Upper lobe of left lung (tissue), 6 donors: ENCODE results near the gene VWA5B1. TPM values are rescaled to one million over a fixed set of nuclear protein-coding genes. Genes with fewer than 3 reads are reported as not detected.
"Not testable (repeated sequence)": the region's sequence is repeated elsewhere in the genome, so short reads cannot be mapped to it uniquely, and the experiment has no call there.

Experiments used
- ATAC-seq, 2 donors: fragments of 200-7000 bp; cut with Tn5 transposase; one replicate each; pipeline ENCODE4 v1.9.1; 2022; ENCODE audit warnings: mild to moderate bottlenecking in 2 of 2, moderate library complexity in 2 of 2; ENCODE audit not compliant: low FRiP score in 2 of 2
- DNase-seq, 2 donors: peaks; one replicate each; pipeline ENCODE4 v3.0.0-alpha.2; 2019 to 2020
- H3K27ac ChIP-seq, 4 donors: fragments of 200-600 bp; sonication (generic); one replicate each; pipeline ENCODE4 v1.5.1; 2016 to 2019
- H3K27me3 ChIP-seq, 4 donors: fragments of 200-600 bp; sonication (generic); one replicate each; pipeline ENCODE4 v1.5.1; 2017 to 2019
- H3K36me3 ChIP-seq, 4 donors: fragments of 200-600 bp; sonication (generic); one replicate each; pipeline ENCODE4 v1.5.1; 2016 to 2019
- H3K4me1 ChIP-seq, 4 donors: fragments of 200-600 bp; sonication (generic); one replicate each; pipeline ENCODE4 v1.5.1; 2018 to 2019
- H3K4me3 ChIP-seq, 4 donors: fragments of 200-600 bp; sonication (generic); one replicate each; pipeline ENCODE4 v1.5.1; 2017 to 2019; ENCODE audit warnings: mild to moderate bottlenecking in 2 of 4, moderate library complexity in 1 of 4
- H3K9me3 ChIP-seq, 4 donors: fragments of 200-600 bp; sonication (generic); one replicate each; pipeline ENCODE4 v1.5.1; 2018 to 2019
- CTCF ChIP-seq, 6 experiments: fragments of 450-650 bp in 4 of 6; fragments of 200-600 bp in 2 of 6; sonication (generic) in 2 of 6; IDR thresholded peaks; one replicate each; pipeline ENCODE4 v1.5.1; 2016 to 2019; ENCODE audit warnings: antibody characterized with exemption in 6 of 6
- EP300 ChIP-seq, 4 donors: sonication (generic); formaldehyde crosslinking; IDR thresholded peaks; one replicate each; pipeline ENCODE4 v1.5.1; 2017; ENCODE audit warnings: antibody characterized with exemption in 4 of 4, control low read depth in 2 of 4
- POLR2A ChIP-seq, 4 donors: fragments of 450-650 bp; IDR thresholded peaks; one replicate each; pipeline ENCODE4 v1.5.1; 2016 to 2017; ENCODE audit warnings: antibody characterized with exemption in 4 of 4, mild to moderate bottlenecking in 2 of 4
- POLR2AphosphoS5 ChIP-seq, 2 donors: sonication (generic); formaldehyde crosslinking; IDR thresholded peaks; one replicate each; pipeline ENCODE4 v1.5.1; 2017; ENCODE audit warnings: antibody characterized with exemption in 2 of 2
- WGBS, 2 donors: methylation state at CpG; one replicate each; pipeline ENCODE4 v1.1.5; 2017 to 2018; 5-methylcytosine and 5-hydroxymethylcytosine counted together
- total RNA-seq, 6 donors: library from RNA; depleted of rRNA in 4 of 6; stranded (reverse); fragments of >200 nt in 4 of 6; gene quantifications; one replicate each; pipeline versions ENCODE4 v1.1.0 to v1.2.1, GENCODE V29; 2016 to 2021
- donor health status: DM: no; HTN: no; CAD: no; lungs with moderate emphysema.
- donor health status: DM: no; HTN: yes; CAD: no; lungs with severe emphysema.

Gene VWA5B1
- total RNA-seq, 6 donors from 2014 or later = 0.14 to 0.77 (median 0.46) TPM; not detected in 3

GRCh38 chr1:20265250-20265649, 25.4 kb upstream of the VWA5B1 start:
- 62 to 69% methylated on average over 4 of the region's 4 CpGs for WGBS, 2 donors
- Histone ChIP-seq H3K9me3 (no peaks in the 10 kb centered on the region), H3K4me3 (no peak overlapping the region), H3K27me3 (no peaks in the 10 kb centered on the region), H3K36me3 (no peaks in the 10 kb centered on the region), H3K27ac (no peak overlapping the region), H3K4me1 (no peaks in the 10 kb centered on the region)
- no peak for ATAC-seq
- TF ChIP-seq CTCF (IDR thresholded peaks at IDR 0.05) (no peak), EP300 (IDR thresholded peaks at IDR 0.05) (no peak), POLR2A (IDR thresholded peaks at IDR 0.05) (no peak), POLR2AphosphoS5 (IDR thresholded peaks at IDR 0.05) (no peak)
- peak in 1 of 2 donors; percentile 5 for DNase-seq

GRCh38 chr1:20266141-20266540, 24.5 kb upstream of the VWA5B1 start:
- no peak for ATAC-seq
- no peak overlapping the region for H3K27ac ChIP-seq

GRCh38 chr1:20266642-20267041, 24.0 kb upstream of the VWA5B1 start:
- no peaks in the 10 kb centered on the region for H3K27me3 ChIP-seq
- no peaks in the 10 kb centered on the region for H3K4me1 ChIP-seq
- H3K9me3 ChIP-seq = no peaks in the 10 kb centered on the region
- no peak for ATAC-seq
- H3K27ac ChIP-seq = no peak overlapping the region
- no peak overlapping the region for H3K4me3 ChIP-seq
- H3K36me3 ChIP-seq = no peaks in the 10 kb centered on the region
- TF ChIP-seq CTCF (IDR thresholded peaks at IDR 0.05) (no peak), POLR2A (IDR thresholded peaks at IDR 0.05) (no peak)
- DNase-seq = no peak
- WGBS, 2 donors = 73 to 75% methylated on average over 5 of the region's 6 CpGs

More at GRCh38 chr1:20266141-20266540, 24.5 kb upstream of the VWA5B1 start:
- H3K27me3 ChIP-seq = no peaks in the 10 kb centered on the region
- H3K4me1 ChIP-seq = no peaks in the 10 kb centered on the region
- no peak for DNase-seq
- H3K4me3 ChIP-seq = no peak overlapping the region
- no peaks in the 10 kb centered on the region for H3K9me3 ChIP-seq
- H3K36me3 ChIP-seq = no peaks in the 10 kb centered on the region
- no peak for TF ChIP-seq POLR2A (IDR thresholded peaks at IDR 0.05)
- no peak for TF ChIP-seq POLR2AphosphoS5 (IDR thresholded peaks at IDR 0.05)
- TF ChIP-seq CTCF (IDR thresholded peaks at IDR 0.05) = no peak
- no peak for TF ChIP-seq EP300 (IDR thresholded peaks at IDR 0.05)
- 72 to 73% methylated on average over 8 of the region's 8 CpGs for WGBS, 2 donors

GRCh38 chr1:20271498-20272400, 18.9 kb upstream of the VWA5B1 start:
- ATAC-seq (peak in 1 of 2 donors; percentile 63), DNase-seq (no peak)
- no peak overlapping the region for H3K27ac ChIP-seq
- whole genome bisulfite sequencing, 2 donors = 56% methylated on average over 11 of the region's 11 CpGs
- H3K9me3 ChIP-seq = no peaks in the 10 kb centered on the region
- H3K27me3 ChIP-seq = no peaks in the 10 kb centered on the region
- no peak overlapping the region for H3K4me3 ChIP-seq
- no peaks in the 10 kb centered on the region for H3K4me1 ChIP-seq
- H3K36me3 ChIP-seq = no peaks in the 10 kb centered on the region
- TF ChIP-seq POLR2A (IDR thresholded peaks at IDR 0.05) (no peak), POLR2AphosphoS5 (IDR thresholded peaks at IDR 0.05) (no peak), CTCF (IDR thresholded peaks at IDR 0.05) (no peak), EP300 (IDR thresholded peaks at IDR 0.05) (no peak)

GRCh38 chr1:20273716-20274115, 17.0 kb upstream of the VWA5B1 start:
- not testable (repeated sequence) for H3K4me3 ChIP-seq, H3K9me3 ChIP-seq, H3K36me3 ChIP-seq, H3K27me3 ChIP-seq, H3K27ac ChIP-seq, H3K4me1 ChIP-seq, ATAC-seq, DNase-seq
